Thyroid gland (tissue), 4 donors: ENCODE measurements around the gene KIAA1671.

Source experiments
- POLR2A ChIP-seq, 2 donors: fragments of 450-650 bp; IDR thresholded peaks; one replicate each; pipeline ENCODE4 v1.6.1; 2017; ENCODE audit warnings: antibody characterized with exemption in 2 of 2, mild to moderate bottlenecking in 2 of 2, moderate library complexity in 1 of 2
- TF ChIP-seq, protein P1 (sequence below), 6 experiments: fragments of 200-600 bp in 3 of 6; fragments of 450-650 bp in 3 of 6; sonication (generic) in 3 of 6; IDR thresholded peaks; one replicate each; pipeline ENCODE4 v1.5.1; 2016 to 2019; ENCODE audit warnings: antibody characterized with exemption in 6 of 6, mild to moderate bottlenecking in 2 of 6, inconsistent platforms in 1 of 6, moderate library complexity in 1 of 6

DNA sequence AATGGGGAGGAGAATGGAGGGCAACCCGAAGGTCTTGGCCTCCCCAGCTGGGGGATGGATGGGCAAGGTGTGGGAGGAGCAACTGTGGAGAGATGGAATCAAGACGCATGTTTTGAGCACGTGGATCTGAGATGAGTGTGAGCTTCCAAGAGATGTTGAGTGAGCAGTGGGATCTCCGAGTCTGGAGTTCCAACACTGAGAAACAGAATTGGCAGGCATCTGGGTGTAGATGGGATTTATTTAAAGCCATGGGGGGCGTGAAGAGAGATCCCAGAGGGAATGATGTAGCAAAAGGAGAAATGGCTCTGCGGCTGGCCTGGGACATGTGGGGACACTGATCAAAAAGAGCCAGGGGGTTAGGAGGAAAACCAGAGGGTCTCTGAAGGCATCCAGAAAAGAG, 95.6 kb downstream of the KIAA1671 start:
- TF ChIP-seq, protein P1, sequence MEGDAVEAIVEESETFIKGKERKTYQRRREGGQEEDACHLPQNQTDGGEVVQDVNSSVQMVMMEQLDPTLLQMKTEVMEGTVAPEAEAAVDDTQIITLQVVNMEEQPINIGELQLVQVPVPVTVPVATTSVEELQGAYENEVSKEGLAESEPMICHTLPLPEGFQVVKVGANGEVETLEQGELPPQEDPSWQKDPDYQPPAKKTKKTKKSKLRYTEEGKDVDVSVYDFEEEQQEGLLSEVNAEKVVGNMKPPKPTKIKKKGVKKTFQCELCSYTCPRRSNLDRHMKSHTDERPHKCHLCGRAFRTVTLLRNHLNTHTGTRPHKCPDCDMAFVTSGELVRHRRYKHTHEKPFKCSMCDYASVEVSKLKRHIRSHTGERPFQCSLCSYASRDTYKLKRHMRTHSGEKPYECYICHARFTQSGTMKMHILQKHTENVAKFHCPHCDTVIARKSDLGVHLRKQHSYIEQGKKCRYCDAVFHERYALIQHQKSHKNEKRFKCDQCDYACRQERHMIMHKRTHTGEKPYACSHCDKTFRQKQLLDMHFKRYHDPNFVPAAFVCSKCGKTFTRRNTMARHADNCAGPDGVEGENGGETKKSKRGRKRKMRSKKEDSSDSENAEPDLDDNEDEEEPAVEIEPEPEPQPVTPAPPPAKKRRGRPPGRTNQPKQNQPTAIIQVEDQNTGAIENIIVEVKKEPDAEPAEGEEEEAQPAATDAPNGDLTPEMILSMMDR (IDR thresholded peaks at IDR 0.05) = no peak
- TF ChIP-seq POLR2A (IDR thresholded peaks at IDR 0.05) = no peak
